NB4 (cell line): ENCODE measurements around the gene PCDHB6.
"Not testable (repeated sequence)": the region's sequence is repeated elsewhere in the genome, so short reads cannot be mapped to it uniquely, and the experiment has no call there.

Source experiments
- CTCF ChIP-seq: IDR thresholded peaks from one replicate; pipeline ENCODE4 v1.5.1; 2012; ENCODE audit warnings: low read depth, low read length
- POLR2A ChIP-seq: IDR thresholded peaks from 2 replicates; pipeline ENCODE4 v1.6.1; 2011; ENCODE audit warnings: mild to moderate bottlenecking; ENCODE audit not compliant: insufficient read length; ENCODE audit errors: extremely low read depth
- TF ChIP-seq, protein P1 (sequence below): IDR thresholded peaks from 2 replicates; pipeline ENCODE4 v1.6.1; 2011; ENCODE audit warnings: low read depth, low read length

- not testable (repeated sequence) for TF ChIP-seq CTCF, POLR2A
- TF ChIP-seq, protein P1, sequence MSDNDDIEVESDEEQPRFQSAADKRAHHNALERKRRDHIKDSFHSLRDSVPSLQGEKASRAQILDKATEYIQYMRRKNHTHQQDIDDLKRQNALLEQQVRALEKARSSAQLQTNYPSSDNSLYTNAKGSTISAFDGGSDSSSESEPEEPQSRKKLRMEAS: not testable (repeated sequence)
Observed at GRCh38 chr5:141157901-141158300, 8.0 kb downstream of the PCDHB6 start.
